Right forelimb (tissue), 1 donor: ENCODE results near the gene BRD2.
"Not testable (repeated sequence)": the region's sequence is repeated elsewhere in the genome, so short reads cannot be mapped to it uniquely, and the experiment has no call there.

ENCODE experiments used
- DNase-seq: peaks from one replicate; pipeline ENCODE4 v3.0.0-alpha.2; 2018

The BRD2 gene

DNA sequence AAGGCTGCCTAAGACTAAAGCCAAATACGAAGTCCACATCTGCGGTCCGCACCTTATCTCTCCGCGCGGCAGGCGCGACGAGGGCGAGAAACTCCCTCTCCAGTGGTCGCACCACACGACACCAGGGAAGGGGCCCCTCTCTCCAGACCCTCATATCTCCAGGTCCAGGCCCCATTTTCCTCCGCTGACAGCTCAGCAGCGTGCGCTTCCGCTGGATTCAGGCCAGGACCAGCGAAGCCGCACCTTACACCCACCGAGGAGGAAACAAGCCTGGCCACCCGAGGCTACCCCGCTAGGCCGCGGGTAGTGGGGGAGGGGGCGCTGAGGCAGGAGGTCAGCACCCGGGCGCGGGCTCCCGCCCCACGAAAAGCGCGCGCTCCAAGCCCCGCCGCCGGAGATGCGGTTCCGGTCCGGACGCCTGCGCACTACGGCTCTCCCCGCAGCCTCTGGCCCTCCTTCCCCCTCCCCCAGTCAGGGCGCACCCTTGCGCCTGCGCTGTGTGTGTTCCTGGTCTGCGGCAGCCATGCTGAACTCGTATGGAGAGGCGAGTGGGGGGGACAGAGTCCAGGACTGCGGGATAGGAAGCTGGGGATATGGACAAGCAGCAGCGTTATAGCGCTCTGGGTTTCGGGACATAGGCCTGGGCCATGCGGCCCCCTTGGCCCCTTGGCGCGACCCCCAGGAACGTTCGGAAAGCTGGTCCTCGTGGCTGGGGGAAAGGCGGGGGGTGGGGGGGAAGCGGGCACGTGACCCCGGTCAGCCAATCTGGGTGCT lies at the start of gene BRD2:
Gene BRD2, plus strand, starts transcription at position 502 of the 774 bp plus-strand sequence. CDS start 4,305 bp downstream, outside the sequence.
- peak; percentile 99 for DNase-seq

DNA sequence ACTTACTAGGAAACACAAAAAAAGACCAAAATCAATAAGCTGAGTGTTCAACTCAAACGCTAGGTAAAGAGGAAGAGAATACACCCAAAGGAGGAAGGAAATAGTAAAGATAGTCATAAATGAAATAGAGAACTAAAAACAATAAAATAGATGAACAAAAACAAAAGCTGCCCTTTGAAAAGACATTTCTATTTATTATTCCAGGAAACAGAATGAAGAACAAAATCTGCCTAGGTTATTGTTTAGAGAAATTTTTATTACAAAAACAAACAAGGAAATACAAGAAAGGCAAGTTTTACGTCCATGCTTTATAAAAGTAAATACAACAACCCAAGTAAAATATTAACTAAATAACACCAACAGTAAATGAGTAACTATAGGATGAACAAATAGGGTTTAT lies 47.7 kb upstream of the BRD2 start:
- DNase-seq = no peak

DNA sequence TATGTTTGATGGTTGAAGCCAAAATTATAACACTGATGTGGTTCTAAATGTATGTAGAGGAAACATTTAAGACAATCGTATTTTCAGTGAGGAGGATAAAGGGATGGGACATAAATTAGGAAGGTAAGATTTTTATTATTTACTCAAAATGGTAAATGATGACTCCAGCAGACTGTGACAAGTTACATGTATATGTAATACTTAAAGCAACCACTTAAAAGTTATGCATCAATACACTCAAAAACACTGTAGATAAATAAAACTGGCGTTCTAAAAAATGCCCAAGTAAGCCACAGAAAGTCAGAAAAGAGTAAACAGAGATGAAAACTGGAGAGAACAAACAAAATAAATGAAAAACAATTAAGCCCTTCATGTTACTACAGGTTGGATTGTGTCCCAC lies 46.3 kb upstream of the BRD2 start:
- no peak for DNase-seq

DNA sequence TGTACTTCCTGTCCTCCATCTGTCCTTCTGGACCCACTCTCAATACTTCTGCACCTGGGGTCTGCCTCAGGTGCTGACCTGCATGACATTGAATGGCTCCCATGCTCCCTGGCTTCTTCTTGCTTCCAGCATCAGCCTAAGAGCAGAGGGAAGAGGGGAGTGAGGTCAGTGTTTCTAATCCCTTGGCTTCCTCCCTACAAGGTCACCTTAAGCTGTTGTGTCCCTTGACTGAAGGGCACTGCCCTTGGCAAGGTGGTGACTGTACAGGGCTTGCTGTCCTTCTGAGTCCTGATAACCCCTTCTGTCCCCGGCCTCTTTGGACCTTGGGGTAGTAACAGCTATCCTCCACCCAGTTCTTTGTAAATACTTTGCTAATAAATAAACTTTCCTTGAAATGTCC lies 37.2 kb upstream of the BRD2 start:
- DNase-seq = no peak

DNA sequence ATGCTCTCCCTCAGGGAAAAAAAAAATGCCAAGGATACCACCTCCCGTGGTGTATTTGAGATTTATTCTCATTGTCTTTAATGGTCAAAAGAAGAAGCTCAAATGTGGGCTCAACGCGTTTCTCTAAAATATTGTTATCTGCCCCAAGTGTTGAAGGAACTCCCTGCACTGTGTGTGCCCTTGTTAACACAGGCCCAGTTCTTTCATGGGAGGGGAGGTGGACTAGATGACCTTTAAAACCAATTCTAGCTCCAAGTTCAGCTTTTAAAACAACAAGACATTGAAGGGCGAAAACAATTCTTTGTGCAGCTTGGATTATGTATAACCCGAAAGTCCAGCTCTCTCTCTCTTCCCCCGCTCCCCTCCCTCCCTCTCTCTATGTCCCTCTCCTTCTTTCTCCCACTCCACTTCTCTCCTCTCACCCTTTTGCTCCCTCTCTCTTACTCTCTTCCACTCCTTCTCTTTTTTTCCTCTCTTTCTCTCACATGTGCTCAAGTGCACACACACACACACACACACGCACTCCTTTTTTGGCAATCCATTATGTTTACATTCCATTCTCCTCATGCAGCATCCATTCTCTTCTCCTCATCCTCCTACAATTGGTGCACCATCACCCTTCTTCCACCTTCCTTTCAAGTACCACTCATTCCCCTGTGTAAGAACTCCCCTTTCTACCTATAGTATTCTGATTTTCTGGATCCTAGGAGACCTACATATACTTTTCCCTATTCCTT lies 36.1 kb upstream of the BRD2 start:
- no peak for DNase-seq

DNA sequence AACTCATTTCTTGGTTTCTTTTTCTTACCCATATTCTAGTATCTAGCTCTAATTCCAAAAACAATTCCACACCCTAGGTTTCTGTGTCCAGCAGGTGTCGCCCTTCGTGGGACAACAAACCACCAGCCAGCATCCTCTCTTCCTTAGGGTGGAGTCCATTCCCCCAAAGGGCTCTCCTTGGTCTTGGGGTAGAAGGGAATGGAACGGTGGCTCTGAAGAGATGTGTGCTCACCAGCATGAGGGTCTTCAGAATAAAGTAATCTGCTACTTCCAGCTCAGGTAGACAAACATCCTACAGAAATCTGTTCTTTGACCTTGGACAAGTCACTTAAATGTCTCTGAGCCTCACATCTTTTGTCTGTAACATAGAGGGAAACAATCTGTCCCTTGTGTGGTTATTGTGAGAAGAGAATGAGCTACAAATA lies 34.7 kb upstream of the BRD2 start:
- DNase-seq = peak; percentile 85

DNA sequence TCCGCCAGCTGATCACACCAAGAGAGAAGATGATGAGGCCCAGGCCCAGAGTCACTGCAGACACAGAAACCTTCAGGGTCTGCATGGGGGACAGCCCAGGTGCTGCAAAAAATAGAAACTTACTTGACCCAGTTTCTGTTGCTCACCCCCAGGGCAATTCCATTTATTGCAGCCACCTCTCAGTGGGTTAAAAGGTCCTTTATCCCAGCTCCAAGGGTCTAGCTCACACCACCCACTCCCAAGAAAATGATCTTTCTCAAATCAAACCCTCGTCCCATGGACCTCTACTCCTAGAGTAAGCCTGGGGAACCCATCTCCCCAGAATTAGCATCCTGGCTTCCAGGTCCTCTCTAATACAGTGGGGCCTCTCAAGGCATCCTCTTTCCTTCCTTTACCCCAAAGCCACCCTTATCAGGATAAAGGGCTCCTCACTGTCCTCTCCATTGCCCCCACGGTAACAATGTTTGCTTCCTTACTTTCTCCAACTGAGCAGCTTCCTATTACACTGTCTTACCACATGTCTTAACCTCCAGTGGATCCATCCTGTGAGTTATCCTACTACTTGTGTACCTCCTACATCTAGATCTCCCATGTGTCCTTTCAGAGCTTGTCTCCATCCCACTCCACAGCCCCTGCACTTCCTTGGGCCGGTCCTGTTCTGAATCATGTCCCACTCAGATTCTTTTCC lies 32.7 kb upstream of the BRD2 start:
- DNase-seq = no peak

DNA sequence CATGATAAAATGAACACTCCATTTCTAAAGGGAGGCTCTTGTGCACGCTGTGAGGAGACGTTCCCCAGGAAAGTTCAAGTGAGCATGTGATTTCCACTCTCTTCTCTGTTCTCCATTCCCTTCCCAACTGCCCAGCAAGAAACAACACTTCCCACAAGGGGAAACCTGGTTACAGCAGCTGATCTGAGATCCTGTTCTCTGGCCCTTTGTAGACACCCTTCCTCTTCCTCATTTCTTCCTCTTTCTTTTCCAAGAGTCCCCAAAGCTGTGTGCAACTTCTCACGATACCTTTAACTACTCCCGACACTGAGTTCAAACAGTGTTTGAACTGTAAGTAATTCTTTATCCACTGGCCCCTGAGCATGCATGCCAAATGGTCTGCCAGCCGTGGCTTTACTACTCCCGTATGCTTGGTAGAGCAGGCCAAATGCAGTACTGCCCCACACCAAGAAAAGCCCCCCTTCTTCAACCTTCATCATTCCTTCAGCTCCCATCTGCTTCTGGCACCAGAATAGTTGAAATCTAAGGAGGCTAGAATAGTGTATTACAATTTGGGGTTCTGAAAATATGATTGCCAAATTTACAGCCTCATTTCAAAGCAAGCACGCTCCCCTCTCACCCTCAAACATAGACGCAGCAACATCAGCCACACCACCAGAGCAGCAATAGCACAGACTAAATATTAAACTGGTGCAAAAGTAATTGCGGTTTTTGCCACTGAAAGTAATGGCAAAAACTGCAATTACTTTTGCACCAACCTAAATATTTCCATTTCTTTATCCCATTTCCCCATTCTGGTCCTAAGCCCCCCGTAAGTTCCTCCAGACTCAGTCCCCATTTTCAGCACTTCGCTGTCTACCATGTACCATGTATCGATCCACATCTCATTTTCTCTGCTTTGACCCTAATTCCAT lies 31.9 kb upstream of the BRD2 start:
- no peak for DNase-seq

DNA sequence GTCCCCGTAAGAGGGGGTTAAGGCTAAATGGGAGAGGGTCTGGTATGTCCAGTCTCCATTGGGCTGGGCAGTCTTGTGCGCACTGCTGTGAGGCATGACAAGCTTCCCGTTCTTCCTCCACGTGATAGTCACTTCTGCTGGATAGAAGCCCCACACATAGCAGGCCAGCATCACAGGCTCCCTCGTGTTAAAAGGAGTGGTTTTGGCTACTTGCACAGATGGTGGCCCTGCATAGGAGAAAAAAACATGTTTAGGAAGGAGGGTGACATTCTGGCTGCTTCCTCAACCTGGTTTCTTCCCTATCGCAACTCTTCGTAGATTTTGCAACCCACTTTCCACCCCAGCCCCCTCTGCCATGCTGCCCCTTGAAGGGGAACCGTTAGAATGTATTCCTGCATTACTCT lies 31.2 kb upstream of the BRD2 start:
- DNase-seq = no peak

DNA sequence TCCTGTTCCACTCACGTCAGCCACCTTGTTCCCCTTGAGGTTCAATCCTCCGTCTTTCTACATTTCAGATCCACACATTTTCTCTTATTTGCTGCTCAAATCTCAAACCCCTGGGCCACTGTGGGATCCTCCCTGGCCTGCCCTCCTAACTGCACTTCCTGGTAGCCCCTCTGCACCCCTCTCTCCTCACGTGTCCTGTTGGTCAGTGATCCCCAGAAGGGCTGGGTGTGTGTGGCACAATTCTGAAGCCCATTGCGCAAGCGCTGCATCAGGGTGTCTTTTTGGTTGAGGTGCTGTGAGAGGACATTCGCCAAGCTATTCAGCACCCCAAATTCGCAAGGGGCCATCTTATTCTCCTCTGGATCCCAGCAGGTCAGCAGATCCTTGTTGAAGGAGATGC lies 29.9 kb upstream of the BRD2 start:
- DNase-seq = no peak

DNA sequence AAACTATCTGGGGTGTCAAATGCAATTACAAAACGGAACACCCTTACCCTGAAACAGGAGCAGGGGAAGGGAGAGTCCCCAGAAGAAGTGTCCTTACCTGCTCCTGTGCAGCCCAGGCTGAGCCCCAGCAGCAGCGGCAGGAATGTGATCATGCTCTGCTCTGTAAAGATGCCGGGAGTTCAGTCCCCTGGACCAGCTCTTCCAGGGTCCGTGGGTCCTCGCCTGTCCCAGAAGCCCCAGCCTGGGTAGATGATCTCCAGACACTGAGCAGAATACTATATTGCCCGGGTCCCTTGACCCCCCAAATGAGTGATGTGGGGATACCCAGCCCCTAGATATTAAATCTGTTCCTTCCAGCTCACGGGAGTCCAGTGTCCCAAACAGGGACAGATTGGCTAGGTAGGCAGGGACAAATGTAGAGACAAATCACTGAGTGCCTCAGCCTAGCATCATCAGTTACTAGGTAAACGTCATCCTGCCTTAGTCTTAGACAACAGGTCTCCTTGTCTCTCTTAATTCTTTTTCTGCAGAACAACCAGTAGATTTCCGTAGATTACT lies 27.7 kb upstream of the BRD2 start, which contains the start of gene HLA-DMB:
Gene HLA-DMB, minus strand, starts transcription at position 373 of the 558 bp plus-strand sequence. Its CDS starts 221 bp downstream, at position 152.
- DNase-seq = no peak

DNA sequence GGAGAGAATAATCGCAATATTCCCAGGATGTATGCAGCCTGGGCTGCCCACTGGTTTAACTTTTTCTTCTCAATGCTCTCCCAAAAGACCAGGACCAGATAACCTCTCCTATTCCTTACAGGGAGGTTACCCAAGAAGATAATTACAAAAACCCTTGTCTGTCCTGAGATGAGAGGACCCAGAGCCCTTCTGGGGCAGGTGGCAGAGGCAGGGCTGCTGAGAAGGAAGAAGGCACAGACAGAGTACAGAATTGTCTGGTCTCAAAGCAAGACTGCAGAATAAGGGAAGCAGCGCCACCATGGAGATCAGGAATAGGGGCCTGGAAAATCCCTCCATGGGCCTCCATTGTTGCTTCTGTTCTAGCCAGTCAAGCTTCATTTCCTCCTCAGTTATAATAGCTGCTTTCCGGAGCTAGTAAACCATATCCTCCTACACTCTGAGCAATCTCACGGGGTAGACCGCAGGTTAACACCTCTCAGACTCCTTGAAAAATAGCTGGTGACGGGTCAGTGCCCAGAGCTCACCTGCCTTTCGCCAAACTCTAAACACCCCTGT lies 27.1 kb upstream of the BRD2 start:
- no peak for DNase-seq

DNA sequence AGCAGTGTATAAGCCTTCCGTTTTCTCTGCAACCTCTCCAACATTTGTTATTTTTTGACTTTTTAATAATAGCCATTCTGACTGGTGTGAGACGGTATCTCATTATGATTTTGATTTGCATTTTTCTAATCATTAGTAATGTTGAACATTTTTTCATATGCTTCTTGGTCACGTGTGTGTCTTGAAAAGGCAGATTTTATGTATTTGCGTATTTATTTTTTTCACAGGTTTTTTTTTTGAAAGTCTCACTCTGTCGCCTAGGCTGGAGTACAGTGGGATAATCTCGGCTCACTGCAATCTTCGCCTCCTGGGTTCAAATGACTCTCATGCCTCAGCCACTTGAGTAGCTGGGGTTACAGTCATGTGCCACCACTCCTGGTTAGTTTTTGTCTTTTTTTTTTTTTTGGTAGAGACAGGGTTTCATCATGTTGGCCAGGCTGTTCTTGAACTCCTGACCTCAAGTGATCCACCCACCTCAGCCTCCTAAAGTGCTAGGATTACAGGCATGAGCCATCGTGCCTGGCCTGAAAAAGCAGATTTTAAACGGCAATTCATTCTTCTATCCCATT lies 25.8 kb upstream of the BRD2 start:
- DNase-seq = not testable (repeated sequence)

DNA sequence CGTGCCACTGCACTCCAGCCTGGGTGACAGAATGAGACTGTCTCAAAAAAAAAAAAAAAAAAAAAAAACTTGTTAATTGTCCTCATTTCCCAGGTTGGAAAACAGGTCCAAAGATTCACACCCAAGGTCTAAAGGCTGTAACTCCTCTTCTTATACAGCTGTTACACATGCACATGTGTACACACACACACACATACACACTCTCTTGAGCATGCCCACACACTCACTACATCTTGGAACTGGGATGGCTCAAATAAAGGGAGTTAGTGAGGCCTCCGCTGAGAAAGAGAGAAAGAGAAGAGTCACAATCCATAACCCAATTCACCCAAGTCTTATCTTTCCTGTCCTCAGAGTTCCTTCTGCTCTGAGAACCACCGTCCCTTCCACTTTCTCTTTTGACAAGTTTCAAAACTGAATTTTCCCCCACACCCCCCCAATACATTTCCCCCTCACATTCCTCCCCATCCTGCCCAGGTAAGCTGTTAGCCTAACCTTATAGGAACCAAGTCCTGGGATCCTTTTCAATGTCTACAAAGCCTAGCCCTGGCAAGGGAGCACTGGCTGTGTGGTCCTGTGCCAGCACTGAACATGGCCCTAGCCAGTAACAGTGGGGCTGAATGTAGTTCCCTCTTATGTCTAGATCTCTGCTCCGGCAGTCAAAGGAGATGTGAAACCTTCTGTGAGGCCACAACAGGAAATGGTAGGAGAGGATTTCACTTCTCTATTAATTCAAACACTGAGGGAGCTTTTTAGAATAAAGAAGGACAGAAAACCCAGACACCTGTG lies 24.3 kb upstream of the BRD2 start:
- DNase-seq = no peak

DNA sequence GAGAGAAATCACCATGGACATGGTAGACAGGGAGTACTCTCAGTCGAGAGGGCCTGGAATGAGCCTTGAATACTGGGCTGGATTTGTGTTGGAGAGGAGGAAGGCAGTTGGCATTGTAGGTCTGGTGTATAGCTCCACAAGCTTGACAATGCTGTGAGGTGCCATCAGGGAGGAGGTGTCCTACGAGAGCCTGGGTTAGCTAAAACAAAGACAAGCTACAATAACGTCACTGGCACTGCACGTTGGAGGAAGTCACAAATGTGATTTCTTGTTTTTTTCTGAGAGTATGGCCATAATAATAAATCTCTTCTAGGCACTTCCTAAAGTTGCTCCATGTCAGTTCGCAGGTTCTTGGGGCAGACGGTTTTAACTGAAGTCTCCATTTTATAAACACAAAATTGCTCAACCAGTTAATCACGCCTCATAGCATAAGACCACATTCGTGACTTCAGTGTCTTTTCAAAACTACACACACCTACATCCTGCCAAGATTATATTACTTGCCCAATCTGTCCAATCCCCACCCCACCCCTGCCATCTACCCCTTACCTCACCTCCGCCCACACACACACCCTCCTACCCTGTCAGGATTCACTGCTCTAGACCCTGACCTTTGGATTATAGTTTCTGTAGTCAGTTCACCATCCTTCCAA lies 23.2 kb upstream of the BRD2 start:
- DNase-seq = no peak

DNA sequence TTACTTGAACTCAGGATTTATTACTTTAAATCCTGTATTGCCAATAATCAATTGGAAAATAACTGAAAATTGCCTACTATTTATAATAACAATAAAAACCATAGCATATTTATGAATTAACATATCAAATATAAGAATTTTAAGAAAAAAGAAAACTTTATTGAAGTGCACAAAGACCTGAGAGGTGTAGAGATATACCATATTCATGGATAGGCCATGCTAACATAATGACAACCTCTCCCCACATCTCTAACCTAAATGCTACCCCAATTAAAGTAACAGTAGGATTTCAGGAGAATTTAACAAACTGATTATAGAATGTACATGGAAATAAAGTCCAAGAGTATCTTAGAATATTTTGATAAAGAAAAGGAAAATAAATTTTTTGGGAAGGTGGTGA lies 22.4 kb upstream of the BRD2 start:
- DNase-seq = no peak

DNA sequence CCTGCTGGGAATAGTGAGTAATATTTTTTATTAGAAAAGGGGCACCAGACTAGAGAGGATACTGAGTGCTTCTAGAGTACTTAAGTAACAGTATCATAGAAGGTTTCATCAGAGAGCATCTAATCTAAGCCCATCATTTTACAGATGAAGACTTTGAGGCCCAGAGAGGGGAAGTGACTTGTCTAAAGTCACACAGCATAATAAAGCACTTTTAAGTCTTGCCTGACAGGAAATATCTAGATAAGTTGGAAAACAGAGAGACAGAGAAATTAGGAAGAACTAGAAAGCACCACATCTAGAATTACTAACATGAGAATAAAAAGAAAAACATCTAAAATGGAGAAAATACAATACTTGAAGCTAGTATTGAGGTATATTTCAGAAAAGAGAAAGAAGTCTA lies 21.5 kb upstream of the BRD2 start:
- no peak for DNase-seq

DNA sequence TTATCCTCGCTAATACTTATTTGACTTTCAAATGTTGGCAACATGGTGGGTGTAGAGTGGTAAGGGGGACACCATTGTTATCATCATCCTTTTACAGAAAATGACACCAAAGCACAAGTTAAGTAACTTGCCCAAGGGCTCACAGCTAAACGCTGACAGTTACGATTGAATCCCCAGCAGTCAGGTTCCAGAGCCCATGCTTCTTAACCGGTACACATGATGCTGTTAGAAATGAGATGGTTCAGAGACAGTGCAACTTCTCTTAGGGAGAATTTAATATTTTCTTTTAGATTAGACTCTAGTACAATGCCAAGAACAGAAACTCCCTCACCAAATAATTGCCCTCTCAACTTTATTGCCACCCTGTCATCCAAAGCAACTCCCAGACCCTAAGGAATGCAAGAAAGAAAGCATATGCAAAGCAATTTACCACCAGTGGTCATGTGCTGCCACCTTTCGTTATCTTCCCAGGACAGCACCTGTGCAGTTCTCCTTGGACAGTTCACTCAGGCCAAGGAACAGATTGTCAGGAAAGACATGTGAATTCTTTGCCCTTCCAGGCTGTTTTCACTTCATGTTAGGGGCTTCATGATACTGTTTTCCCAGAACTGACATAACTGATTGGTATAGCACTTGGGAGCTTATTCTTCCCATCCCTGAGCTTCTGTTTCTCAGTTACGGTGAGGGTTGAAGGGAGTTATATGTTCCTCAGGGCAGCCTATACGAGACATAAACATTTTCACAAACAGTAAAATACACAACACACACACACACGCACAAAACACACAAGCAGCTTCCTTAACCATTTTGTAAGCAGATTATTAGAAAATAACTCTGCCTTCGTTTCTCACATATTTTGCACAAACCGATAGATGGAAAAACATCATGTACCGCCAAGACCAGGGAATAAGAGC lies 20.6 kb upstream of the BRD2 start:
- DNase-seq = no peak

DNA sequence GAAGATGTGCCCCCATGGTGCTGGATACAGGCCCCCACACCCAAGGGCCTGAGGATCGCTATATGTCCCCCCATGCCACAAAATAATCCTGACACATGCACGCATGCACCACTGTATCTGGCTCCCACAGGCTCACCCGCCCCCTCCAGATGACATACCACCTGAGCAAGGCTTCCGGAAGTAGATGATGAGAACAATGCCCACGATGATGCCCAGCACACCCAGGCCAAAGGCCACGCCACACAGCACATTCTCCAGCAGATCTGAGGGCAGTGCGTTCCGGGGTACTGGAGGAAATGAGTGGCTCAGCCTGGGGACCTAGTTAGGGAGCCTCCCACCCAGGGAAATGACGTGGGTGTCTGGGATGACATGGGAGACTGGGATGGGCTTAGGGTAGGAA lies 19.3 kb upstream of the BRD2 start:
- DNase-seq = no peak
